Esophagus (tissue), 2 donors: ENCODE data around the gene KPNA1. TPM values are rescaled to one million over a fixed set of nuclear protein-coding genes. Genes with fewer than 3 reads are reported as not detected.

ENCODE experiments used
- H3K27ac ChIP-seq, 2 donors: one replicate each; pipeline ENCODE4 v1.5.1; 2013; ENCODE audit warnings: low read depth in 2 of 2, mild to moderate bottlenecking in 2 of 2, inconsistent platforms in 1 of 2, low read length in 1 of 2, moderate library complexity in 1 of 2
- H3K27me3 ChIP-seq, 2 donors: one replicate each; pipeline ENCODE4 v1.6.1; 2013; ENCODE audit warnings: low read length in 2 of 2, control low read depth in 1 of 2, mild to moderate bottlenecking in 1 of 2; ENCODE audit not compliant: insufficient read depth in 2 of 2, control insufficient read depth in 1 of 2
- H3K36me3 ChIP-seq, 2 donors: one replicate each; pipeline ENCODE4 v1.6.1; 2013; ENCODE audit warnings: low read length in 1 of 2; ENCODE audit not compliant: control insufficient read depth in 2 of 2, insufficient read depth in 2 of 2
- H3K4me1 ChIP-seq, 2 donors: one replicate each; pipeline ENCODE4 v1.6.1; 2013; ENCODE audit warnings: low read length in 1 of 2; ENCODE audit not compliant: control insufficient read depth in 2 of 2, insufficient read depth in 2 of 2
- H3K4me3 ChIP-seq, 2 donors: one replicate each; pipeline ENCODE4 v1.5.1; 2013; ENCODE audit warnings: low read length in 2 of 2, mild to moderate bottlenecking in 2 of 2, low read depth in 1 of 2, moderate library complexity in 1 of 2
- H3K9me3 ChIP-seq, 2 donors: one replicate each; pipeline ENCODE4 v1.6.1; 2013; ENCODE audit warnings: mild to moderate bottlenecking in 2 of 2, low read depth in 1 of 2, low read length in 1 of 2, moderate library complexity in 1 of 2; ENCODE audit not compliant: control insufficient read depth in 2 of 2, insufficient read depth in 1 of 2
- WGBS, 2 donors: extraction: QIAGEN DNeasy Blood & Tissue Kit; methylation state at CpG; one replicate each; pipeline ENCODE4 v1.1.7; 2013; 5-methylcytosine and 5-hydroxymethylcytosine counted together
- polyA plus RNA-seq, 2 donors: library from polyadenylated mRNA; stranded (reverse); fragments of 200-250 nt; gene quantifications; one replicate each; pipeline ENCODE4 v1.2.3, GENCODE V29; 2013
- donor health status: healthy with polysubstance abuse.
- donor health status: Bipolar disorder and iron deficiency.

Gene KPNA1
- polyA plus RNA-seq, 2 donors: 8.5 to 13.9 TPM

GRCh38 chr3:122415104-122415744 is 99.5 kb downstream of the KPNA1 start:
- Histone ChIP-seq H3K27ac (peak overlapping the region; percentile 85 to 96), H3K36me3 (no peaks in the 10 kb centered on the region), H3K27me3 (no peaks in the 10 kb centered on the region), H3K4me1 (peaks cover 3% of the 10 kb centered on the region in 2 donors), H3K9me3 (no peaks in the 10 kb centered on the region), H3K4me3 (peak overlapping the region; percentile 56 to 95)
- 19 to 24% methylated on average over 10 of the region's 10 CpGs for WGBS, 2 donors

GRCh38 chr3:122414391-122414790 is 100.3 kb downstream of the KPNA1 start:
- Histone ChIP-seq H3K9me3 (no peaks in the 10 kb centered on the region), H3K4me3 (no peak overlapping the region), H3K27ac (no peak overlapping the region), H3K27me3 (no peaks in the 10 kb centered on the region), H3K36me3 (peaks cover 4 to 6% of the 10 kb centered on the region in 2 donors), H3K4me1 (peaks cover 3% of the 10 kb centered on the region in 2 donors)
- 75 to 79% methylated on average over 3 of the region's 3 CpGs for WGBS, 2 donors

GRCh38 chr3:122410639-122411038 is 104.1 kb downstream of the KPNA1 start:
- Histone ChIP-seq H3K4me1 (no peaks in the 10 kb centered on the region), H3K27ac (peak overlapping the region in 1 of 2 donors; percentile 30), H3K36me3 (peaks cover 5 to 13% of the 10 kb centered on the region in 2 donors), H3K27me3 (no peaks in the 10 kb centered on the region), H3K9me3 (no peaks in the 10 kb centered on the region), H3K4me3 (no peak overlapping the region)
- WGBS, 2 donors: 86 to 89% methylated on average over 6 of the region's 6 CpGs

- Histone ChIP-seq H3K36me3 (peaks cover 8 to 14% of the 10 kb centered on the region in 2 donors), H3K4me1 (no peaks in the 10 kb centered on the region), H3K27me3 (no peaks in the 10 kb centered on the region), H3K27ac (no peak overlapping the region), H3K4me3 (no peak overlapping the region), H3K9me3 (no peaks in the 10 kb centered on the region)
- WGBS, 2 donors: 84 to 87% methylated on average over 4 of the region's 4 CpGs
Measured at GRCh38 chr3:122410111-122410510, 104.6 kb downstream of the KPNA1 start.

- H3K9me3 ChIP-seq: no peaks in the 10 kb centered on the region
- H3K4me1 ChIP-seq: no peaks in the 10 kb centered on the region
- no peak overlapping the region for H3K4me3 ChIP-seq
- H3K27ac ChIP-seq: peak overlapping the region in 1 of 2 donors; percentile 9
- no peaks in the 10 kb centered on the region for H3K27me3 ChIP-seq
- 60 to 66% methylated on average over 6 of the region's 6 CpGs for WGBS, 2 donors
- H3K36me3 ChIP-seq: peaks cover 8 to 18% of the 10 kb centered on the region in 2 donors
Measured at GRCh38 chr3:122409446-122409845, 105.3 kb downstream of the KPNA1 start.

GRCh38 chr3:122407946-122408345 is 106.8 kb downstream of the KPNA1 start:
- Histone ChIP-seq H3K27ac (no peak overlapping the region), H3K9me3 (no peaks in the 10 kb centered on the region), H3K4me1 (no peaks in the 10 kb centered on the region), H3K27me3 (no peaks in the 10 kb centered on the region), H3K4me3 (no peak overlapping the region), H3K36me3 (peaks cover 8 to 20% of the 10 kb centered on the region in 2 donors)
- 76 to 92% methylated on average over 1 of the region's 1 CpG for WGBS, 2 donors

GRCh38 chr3:122406198-122406597 is 108.5 kb downstream of the KPNA1 start:
- 79 to 93% methylated on average over 4 of the region's 4 CpGs for WGBS, 2 donors
- Histone ChIP-seq H3K4me3 (no peak overlapping the region), H3K27ac (no peak overlapping the region), H3K9me3 (no peaks in the 10 kb centered on the region), H3K36me3 (peaks cover 8 to 22% of the 10 kb centered on the region in 2 donors), H3K27me3 (no peaks in the 10 kb centered on the region), H3K4me1 (no peaks in the 10 kb centered on the region)

- 85 to 92% methylated on average over 3 of the region's 3 CpGs for WGBS, 2 donors
- Histone ChIP-seq H3K27me3 (no peaks in the 10 kb centered on the region), H3K36me3 (peaks cover 6 to 21% of the 10 kb centered on the region in 2 donors), H3K4me3 (no peak overlapping the region), H3K27ac (no peak overlapping the region), H3K9me3 (no peaks in the 10 kb centered on the region), H3K4me1 (no peaks in the 10 kb centered on the region)
Measured at GRCh38 chr3:122405015-122405414, 109.7 kb downstream of the KPNA1 start.

- Histone ChIP-seq H3K27ac (no peak overlapping the region), H3K4me1 (no peaks in the 10 kb centered on the region), H3K27me3 (no peaks in the 10 kb centered on the region), H3K9me3 (no peaks in the 10 kb centered on the region), H3K4me3 (no peak overlapping the region), H3K36me3 (peaks cover 3 to 16% of the 10 kb centered on the region in 2 donors)
- 87 to 91% methylated on average over 6 of the region's 6 CpGs for WGBS, 2 donors
Measured at GRCh38 chr3:122403489-122403888, 111.2 kb downstream of the KPNA1 start.

GRCh38 chr3:122398920-122399319 is 115.8 kb downstream of the KPNA1 start:
- no peaks in the 10 kb centered on the region for H3K27me3 ChIP-seq
- peaks cover 0 to 4% of the 10 kb centered on the region in 2 donors for H3K36me3 ChIP-seq
- H3K27ac ChIP-seq: no peak overlapping the region
- no peak overlapping the region for H3K4me3 ChIP-seq
- WGBS, 2 donors: 97 to 98% methylated on average over 2 of the region's 2 CpGs
- no peaks in the 10 kb centered on the region for H3K9me3 ChIP-seq
- no peaks in the 10 kb centered on the region for H3K4me1 ChIP-seq
